K562 (cell line): Measurements from ENCODE around the gene ABT1. TPM values are rescaled to one million over a fixed set of nuclear protein-coding genes. Genes with fewer than 3 reads are reported as not detected.

Experiments
- C11orf30 ChIP-seq: fragments of 450-650 bp; IDR thresholded peaks from 2 replicates; pipeline ENCODE4 v1.6.1; 2016; ENCODE audit warnings: low read depth, mild to moderate bottlenecking
- CHD1 ChIP-seq: fragments of 200-600 bp; sonication (generic); IDR thresholded peaks from one replicate; pipeline ENCODE4 v1.6.1; 2012; ENCODE audit warnings: mild to moderate bottlenecking, moderate library complexity, low read length, inconsistent platforms
- CLOCK ChIP-seq: fragments of 250-450 bp; sonication (Bioruptor Pico); IDR thresholded peaks from 2 replicates; pipeline ENCODE4 v1.4.0; 2020; ENCODE audit warnings: mild to moderate bottlenecking, moderate library complexity, borderline replicate concordance
- FOXK2 ChIP-seq, 2 experiments: fragments of 450-650 bp; IDR thresholded peaks in 1 of 2; conservative IDR thresholded peaks in 1 of 2; 2 replicates each; pipeline ENCODE4 v1.6.1; 2016; ENCODE audit warnings: low read depth in 2 of 2, mild to moderate bottlenecking in 1 of 2
- HLTF ChIP-seq: fragments of 450-650 bp; IDR thresholded peaks from 2 replicates; pipeline ENCODE4 v1.6.1; 2016
- HOXB6 ChIP-seq: fragments of 250-450 bp; sonication (Bioruptor Pico); IDR thresholded peaks from 2 replicates; pipeline ENCODE4 v1.5.1; 2022; ENCODE audit warnings: mild to moderate bottlenecking, borderline replicate concordance
- JUNB ChIP-seq: fragments of 450-650 bp; formaldehyde crosslinking; conservative IDR thresholded peaks from 2 replicates; pipeline ENCODE4 v1.4.0; 2020; ENCODE audit warnings: mild to moderate bottlenecking
- KHSRP ChIP-seq: fragments of 450-650 bp; IDR thresholded peaks from 2 replicates; pipeline ENCODE4 v1.6.1; 2017
- KLF1 ChIP-seq: fragments of 450-650 bp; IDR thresholded peaks from 2 replicates; pipeline ENCODE4 v1.6.1; 2016; ENCODE audit warnings: missing genetic modification characterization, missing compliant biosample characterization
- MXI1 ChIP-seq: IDR thresholded peaks from 2 replicates; pipeline ENCODE4 v1.6.1; 2011; ENCODE audit warnings: low read depth, mild to moderate bottlenecking, improper control_type of control experiment, low read length
- NCOA1 ChIP-seq: fragments of 450-650 bp; IDR thresholded peaks from 2 replicates; pipeline ENCODE4 v1.6.1; 2016; ENCODE audit warnings: low read depth
- NFIX ChIP-seq: fragments of 250-450 bp; sonication (Bioruptor Pico); IDR thresholded peaks from 2 replicates; pipeline ENCODE4 v1.4.0; 2020; ENCODE audit warnings: low read depth, mild to moderate bottlenecking, moderate library complexity
- PHB ChIP-seq: fragments of 250-450 bp; sonication (Bioruptor Pico); IDR thresholded peaks from 2 replicates; pipeline ENCODE4 v1.5.0; 2021
- PML ChIP-seq: IDR thresholded peaks from 2 replicates; pipeline ENCODE4 v1.6.1; 2012; ENCODE audit warnings: low read length, inconsistent platforms
- PTTG1 ChIP-seq: fragments of 450-650 bp; IDR thresholded peaks from 2 replicates; pipeline ENCODE4 v1.6.1; 2016; ENCODE audit warnings: low read depth, mild to moderate bottlenecking, missing genetic modification characterization, missing compliant biosample characterization
- RAD51 ChIP-seq: fragments of 450-650 bp; IDR thresholded peaks from 2 replicates; pipeline ENCODE4 v1.7.1; 2016; ENCODE audit warnings: low read depth, mild to moderate bottlenecking, borderline replicate concordance
- SRSF7 ChIP-seq: fragments of 200-400 bp; formaldehyde crosslinking; optimal IDR thresholded peaks from 2 replicates; pipeline ENCODE3; 2017; ENCODE audit warnings: mild to moderate bottlenecking, low read depth, low read length
- XRCC4 ChIP-seq: IDR thresholded peaks from one replicate; pipeline ENCODE4 v1.6.1; 2011; ENCODE audit not compliant: insufficient read depth, insufficient read length; ENCODE audit errors: extremely low read depth
- ZNF175 ChIP-seq: fragments of 200-800 bp; sonication (Bioruptor generic); IDR thresholded peaks from 2 replicates; pipeline ENCODE4 v1.6.1; 2016; ENCODE audit warnings: low read depth, mild to moderate bottlenecking, missing genetic modification characterization, missing compliant biosample characterization
- ZNF253 ChIP-seq: fragments of 250-450 bp; sonication (Bioruptor Pico); conservative IDR thresholded peaks from 2 replicates; pipeline ENCODE4 v1.6.1; 2021; ENCODE audit warnings: mild to moderate bottlenecking
- ZNF431 ChIP-seq: sonication (generic); formaldehyde crosslinking; IDR thresholded peaks from 2 replicates; pipeline ENCODE4 v1.8.0; 2022; ENCODE audit warnings: mild to moderate bottlenecking, missing genetic modification reagents
- ZNF57 ChIP-seq: fragments of 450-650 bp; formaldehyde crosslinking; IDR thresholded peaks from 2 replicates; pipeline ENCODE4 v1.4.0; 2020; ENCODE audit warnings: mild to moderate bottlenecking, moderate library complexity
- ZNF639 ChIP-seq, 2 experiments: fragments of 200-800 bp in 1 of 2; sonication (Bioruptor generic) in 1 of 2; sonication (generic) in 1 of 2; formaldehyde crosslinking in 1 of 2; IDR thresholded peaks in 1 of 2; conservative IDR thresholded peaks in 1 of 2; 2 replicates each; pipeline versions ENCODE4 v1.5.0 to v1.6.1; 2016 to 2020; ENCODE audit warnings: missing compliant biosample characterization in 1 of 2, missing genetic modification characterization in 1 of 2, missing genetic modification reagents in 1 of 2
- ZNF695 ChIP-seq: fragments of 450-650 bp; formaldehyde crosslinking; IDR thresholded peaks from 2 replicates; pipeline ENCODE4 v1.4.0; 2020; ENCODE audit warnings: mild to moderate bottlenecking, moderate library complexity
- polyA plus RNA-seq, 8 experiments: library from polyadenylated mRNA; depleted of rRNA in 4 of 8; stranded (reverse) in 5 of 8; unstranded in 3 of 8; fragments of >200 nt; fragmentation: Nextera tagmentation in 2 of 8; fragmentation: Illumina TruSeq in 1 of 8; extraction: Ambion mirVana in 2 of 8; extraction: Trizol in 1 of 8; gene quantifications; 2 replicates each; pipeline versions ENCODE4 v1.2.1 to v1.2.3, GENCODE V29; 2011 to 2014; ENCODE audit warnings: inconsistent platforms in 1 of 8, missing spikeins in 1 of 8
- total RNA-seq, 7 experiments: library from RNA; depleted of rRNA in 6 of 7; stranded (reverse); fragments of >200 nt in 6 of 7; fragmentation: Illumina TruSeq in 2 of 7; extraction: Trizol in 2 of 7; gene quantifications; 2 replicates each; pipeline versions ENCODE4 v1.2.1 to v1.2.3, GENCODE V29; 2011 to 2021; ENCODE audit warnings: low replicate concordance in 1 of 7
- TF ChIP-seq, protein P1 (sequence below): sonication (generic); formaldehyde crosslinking; IDR thresholded peaks from 2 replicates; pipeline ENCODE4 v1.5.0; 2020; ENCODE audit warnings: missing genetic modification reagents

The ABT1 gene
- total and polyA plus RNA-seq, 9 of the 15 experiments (the other 6 are each of a cell fraction or from before 2014, with no cell fraction given), result 8.8 to 52.7 (median 40.7) TPM

DNA sequence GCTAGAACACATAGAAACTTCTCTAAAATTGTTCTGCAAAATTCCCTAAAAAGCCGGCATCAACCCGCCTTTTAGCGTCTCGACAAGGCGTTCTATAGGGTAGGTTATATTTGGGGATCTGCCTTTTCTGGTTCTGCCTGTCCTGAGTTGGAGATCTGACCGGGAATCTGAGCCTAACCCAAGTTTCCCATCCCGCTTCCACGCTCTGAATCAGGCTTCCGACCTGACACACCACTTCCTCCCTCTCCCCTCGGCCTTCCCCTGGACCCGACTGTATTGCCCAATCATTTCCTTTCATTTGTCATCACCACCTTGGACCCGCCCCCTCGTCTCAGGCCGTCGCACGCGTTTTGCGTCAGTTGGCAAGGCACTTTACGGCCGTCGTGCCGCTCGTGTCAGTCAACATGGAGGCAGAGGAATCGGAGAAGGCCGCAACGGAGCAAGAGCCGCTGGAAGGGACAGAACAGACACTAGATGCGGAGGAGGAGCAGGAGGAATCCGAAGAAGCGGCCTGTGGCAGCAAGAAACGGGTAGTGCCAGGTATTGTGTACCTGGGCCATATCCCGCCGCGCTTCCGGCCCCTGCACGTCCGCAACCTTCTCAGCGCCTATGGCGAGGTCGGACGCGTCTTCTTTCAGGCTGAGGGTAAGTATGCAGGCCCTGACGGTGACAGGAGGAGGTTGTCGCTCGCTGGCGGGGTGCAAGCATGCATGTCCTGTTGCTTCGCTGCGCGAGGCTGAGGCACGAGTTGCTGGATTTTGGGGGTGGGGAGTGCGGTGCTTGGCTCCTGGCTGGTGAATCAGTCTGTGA lies at the start of gene ABT1 (continued):
- TF ChIP-seq NFIX (CRISPR knock-in tag), result no peak
- peak; percentile 79 for TF ChIP-seq MXI1
- no peak for TF ChIP-seq XRCC4
- TF ChIP-seq JUNB (CRISPR knock-in tag), result no peak
- 0 out of 2 replicates have a peak, but pooled peaks have one; percentile 45 for TF ChIP-seq HOXB6 (CRISPR knock-in tag)
- TF ChIP-seq RAD51, result no peak
- TF ChIP-seq, protein P1, sequence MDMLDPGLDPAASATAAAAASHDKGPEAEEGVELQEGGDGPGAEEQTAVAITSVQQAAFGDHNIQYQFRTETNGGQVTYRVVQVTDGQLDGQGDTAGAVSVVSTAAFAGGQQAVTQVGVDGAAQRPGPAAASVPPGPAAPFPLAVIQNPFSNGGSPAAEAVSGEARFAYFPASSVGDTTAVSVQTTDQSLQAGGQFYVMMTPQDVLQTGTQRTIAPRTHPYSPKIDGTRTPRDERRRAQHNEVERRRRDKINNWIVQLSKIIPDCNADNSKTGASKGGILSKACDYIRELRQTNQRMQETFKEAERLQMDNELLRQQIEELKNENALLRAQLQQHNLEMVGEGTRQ (CRISPR knock-in tag), result no peak
- TF ChIP-seq ZNF639 (CRISPR knock-in tag; conservative IDR thresholded peaks at IDR 0.05 in 1 of 2, IDR thresholded peaks at IDR 0.05 in 1 of 2), result peak in 1 of 2 experiments; percentile 67; a peak in 2 of 4 replicates
- no peak for TF ChIP-seq ZNF175 (CRISPR knock-in tag)
- no peak for TF ChIP-seq ZNF253 (CRISPR knock-in tag)
- TF ChIP-seq ZNF695 (CRISPR knock-in tag), result no peak
- TF ChIP-seq KLF1, result 0 out of 2 replicates have a peak, but pooled peaks have one; percentile 33
- no peak for TF ChIP-seq CHD1
- TF ChIP-seq ZNF57 (CRISPR knock-in tag), result no peak
- no peak for TF ChIP-seq CLOCK (CRISPR knock-in tag)
- no peak for TF ChIP-seq SRSF7
- peak; percentile 100 for TF ChIP-seq C11orf30
- peak; percentile 87 for TF ChIP-seq PML
- peak; percentile 49; the same call in 1 of the 2 replicates for TF ChIP-seq NCOA1
- 0 out of 2 replicates have a peak, but pooled peaks have one; percentile 55 for TF ChIP-seq ZNF431 (CRISPR knock-in tag)
- TF ChIP-seq FOXK2 (conservative IDR thresholded peaks at IDR 0.05 in 1 of 2, IDR thresholded peaks at IDR 0.05 in 1 of 2; ENCODE audit: low read depth in 2 of 2), result peak; percentile 99 to 100
- TF ChIP-seq PHB (CRISPR knock-in tag), result no peak
- no peak for TF ChIP-seq PTTG1 (tag)
- peak; percentile 93 for TF ChIP-seq KHSRP
- 0 out of 2 replicates have a peak, but pooled peaks have one; percentile 6 for TF ChIP-seq HLTF
